ENCODE data around the gene ARFIP2.

The ARFIP2 gene

DNA sequence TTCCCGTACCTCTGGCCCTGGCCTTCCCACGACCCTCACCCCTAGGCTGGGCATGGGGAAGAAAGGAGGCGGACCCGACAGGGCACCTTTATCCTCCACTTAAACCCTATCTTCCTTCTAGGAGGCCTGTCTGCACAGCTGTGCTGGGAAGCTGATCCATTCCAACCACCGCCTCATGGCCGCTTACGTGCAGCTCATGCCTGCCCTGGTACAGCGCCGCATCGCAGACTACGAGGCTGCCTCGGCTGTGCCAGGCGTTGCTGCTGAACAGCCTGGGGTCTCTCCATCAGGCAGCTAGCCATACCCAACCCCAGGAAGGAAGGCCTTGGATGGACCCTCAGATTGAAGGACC lies 769 bp upstream of the ARFIP2 start:
- DNase-seq, result no peak

- DNase-seq, result no peak
These were observed 724 bp downstream of the ARFIP2 start for GRCh38 chr11:6480299-6480914.

DNA sequence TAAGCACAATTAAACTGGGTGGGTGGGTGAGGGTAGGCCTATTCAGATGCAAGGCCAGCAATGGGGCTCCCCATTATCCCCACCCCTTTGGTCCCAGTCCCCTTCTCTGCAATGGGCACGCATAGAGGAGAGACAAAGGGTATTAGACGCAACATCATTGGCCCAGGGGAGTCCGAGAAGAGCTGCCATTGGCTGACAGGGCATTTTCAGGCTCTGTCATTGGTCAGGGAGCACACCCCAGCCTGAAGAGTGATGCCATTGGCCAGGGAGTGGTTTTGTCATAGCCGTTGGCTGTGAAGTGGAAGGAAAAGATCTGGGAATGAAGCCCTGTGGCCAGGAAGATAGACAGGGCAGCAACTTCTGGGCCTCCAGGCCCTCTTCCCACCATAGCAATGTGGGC lies 4.6 kb downstream of the ARFIP2 start:
- no peak for DNase-seq

DNA sequence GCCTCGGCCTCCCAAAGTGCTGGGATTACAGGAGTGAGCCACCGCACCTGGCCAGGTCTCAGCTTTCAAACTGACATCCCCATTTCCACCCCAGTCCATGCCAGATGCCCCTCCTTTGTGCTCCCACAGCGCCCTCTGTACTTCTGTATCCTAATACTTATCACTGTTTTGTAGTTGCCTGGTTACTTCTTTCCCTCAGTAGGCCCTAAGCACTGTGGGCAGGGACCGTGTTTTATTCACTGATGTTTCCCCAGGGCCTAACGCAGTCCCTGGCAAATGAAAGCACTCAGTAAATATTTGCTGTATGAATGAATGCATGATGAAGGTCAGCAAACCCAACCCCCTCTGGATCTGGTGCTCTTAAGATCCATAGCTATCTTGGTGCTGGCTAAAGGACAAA lies 5.2 kb downstream of the ARFIP2 start:
- DNase-seq, result peak; percentile 10

DNA sequence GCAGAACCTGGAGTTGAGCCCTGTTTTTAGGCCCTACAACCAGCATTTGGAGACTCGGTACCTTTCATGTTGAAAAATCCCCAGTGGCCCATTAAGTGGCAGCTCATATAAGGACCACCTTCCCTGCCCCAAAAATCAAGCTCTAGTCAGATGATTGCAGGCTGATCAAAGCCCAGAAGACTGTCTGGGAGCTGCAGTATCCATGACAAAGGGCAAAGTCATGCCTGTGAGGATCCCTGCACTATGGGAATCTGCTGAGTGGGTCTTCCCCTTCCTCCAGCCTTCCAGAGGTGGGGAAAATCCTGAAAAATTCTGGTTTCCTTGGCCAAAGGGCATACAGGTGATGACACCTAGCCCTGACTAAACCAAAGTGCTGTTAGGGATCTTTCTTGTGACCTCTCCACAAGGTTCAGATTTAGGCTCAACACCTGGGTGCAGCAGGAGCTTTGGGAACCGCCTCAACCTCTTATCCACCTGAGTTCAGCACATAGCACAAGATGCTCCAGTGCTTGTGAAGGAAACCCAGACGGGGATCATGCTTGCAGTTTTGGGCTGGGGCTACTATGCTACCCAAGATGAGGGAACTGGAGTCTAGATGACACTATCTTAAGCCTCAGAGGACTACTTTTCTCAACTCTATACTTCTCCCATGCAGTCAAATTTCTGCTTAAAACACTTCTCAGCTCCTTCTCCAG lies 6.2 kb downstream of the ARFIP2 start:
- no peak for DNase-seq

GRCh38 chr11:6474413-6474792 lies 6.7 kb downstream of the ARFIP2 start:
- no peak for DNase-seq

- peak; percentile 23 for DNase-seq
These were observed 7.4 kb downstream of the ARFIP2 start, which contains the start of gene TRIM3 for GRCh38 chr11:6473451-6474412. Gene TRIM3, minus strand, starts transcription at chr11:6473941. Its CDS starts 8,246 bp downstream, at chr11:6465695.

DNA sequence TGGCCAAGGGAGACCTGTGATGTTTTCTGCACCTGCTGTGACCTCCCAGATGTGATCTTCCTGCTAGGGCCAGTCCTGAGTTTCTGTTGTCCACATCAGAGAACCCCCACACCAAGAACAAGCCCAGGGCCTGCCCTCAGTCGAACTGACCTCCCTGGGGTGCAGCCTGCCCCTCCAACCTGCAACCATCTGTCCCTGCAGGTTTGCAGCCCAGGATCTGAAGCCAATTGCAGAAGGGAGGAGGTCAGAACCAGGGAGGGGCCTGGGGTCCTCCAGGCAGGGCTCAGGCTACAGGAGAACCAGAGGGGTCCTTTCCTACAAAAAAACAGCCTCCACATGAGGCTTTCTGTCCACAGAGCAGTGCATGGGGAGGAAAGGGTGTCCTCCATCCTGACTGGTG lies 8.2 kb downstream of the ARFIP2 start:
- DNase-seq, result no peak

DNA sequence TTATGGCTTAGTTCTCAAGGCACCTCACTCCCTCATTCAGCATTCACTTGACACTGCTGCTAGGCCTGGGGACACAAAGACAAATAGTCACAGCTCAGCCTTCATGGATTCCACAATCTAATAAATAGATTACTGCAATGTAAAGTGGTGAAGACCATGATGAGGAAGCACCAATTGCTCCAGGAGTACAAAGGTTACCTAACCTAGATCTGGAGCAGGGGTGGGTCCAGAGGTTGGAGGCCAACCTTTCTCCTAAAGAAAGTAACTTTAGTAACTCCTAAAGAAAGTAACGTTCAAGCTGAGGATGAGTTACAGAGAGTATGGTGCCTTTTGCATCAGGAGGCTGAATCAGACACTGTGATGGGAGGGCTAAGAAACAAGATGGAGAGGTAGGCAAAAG lies 11.5 kb downstream of the ARFIP2 start:
- no peak for DNase-seq

GRCh38 chr11:6468712-6469495 lies 12.2 kb downstream of the ARFIP2 start:
- DNase-seq, result peak; percentile 5

- no peak for DNase-seq
These were observed 22.1 kb downstream of the ARFIP2 start for GRCh38 chr11:6459099-6459450.

DNA sequence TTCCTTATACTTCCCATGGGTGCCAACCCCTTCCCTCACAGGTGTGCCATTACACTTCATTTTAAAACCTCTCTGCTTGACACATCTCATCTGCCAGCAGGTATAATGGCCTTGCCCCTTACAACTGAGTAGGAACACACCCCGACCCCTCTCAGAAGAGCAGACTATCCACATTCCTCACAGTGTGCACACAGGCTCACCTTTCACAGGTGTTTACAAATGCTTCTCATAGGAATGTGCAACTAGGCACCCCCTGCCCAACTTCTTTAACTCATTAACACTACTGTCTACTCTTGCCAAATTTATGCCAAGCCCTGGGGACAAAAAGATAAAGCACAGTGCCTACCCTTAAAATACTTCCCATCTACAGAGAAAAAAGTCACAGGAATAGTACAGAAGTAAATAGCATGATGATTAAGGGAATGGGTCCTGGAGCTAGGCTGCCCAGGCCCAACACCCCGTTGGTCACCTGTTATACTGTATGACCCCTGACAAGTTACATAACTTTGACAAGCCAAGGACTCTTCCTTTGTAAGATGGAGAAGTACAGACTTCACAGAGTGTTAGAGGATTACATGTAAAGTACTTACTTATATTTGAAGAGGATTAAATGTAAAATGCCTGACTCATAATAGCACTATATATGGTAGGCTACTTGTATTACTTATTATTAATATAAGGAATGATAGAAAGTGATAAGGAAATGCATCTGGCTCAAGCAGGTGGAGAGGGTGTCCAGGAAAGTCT lies 22.6 kb downstream of the ARFIP2 start:
- no peak for DNase-seq

DNA sequence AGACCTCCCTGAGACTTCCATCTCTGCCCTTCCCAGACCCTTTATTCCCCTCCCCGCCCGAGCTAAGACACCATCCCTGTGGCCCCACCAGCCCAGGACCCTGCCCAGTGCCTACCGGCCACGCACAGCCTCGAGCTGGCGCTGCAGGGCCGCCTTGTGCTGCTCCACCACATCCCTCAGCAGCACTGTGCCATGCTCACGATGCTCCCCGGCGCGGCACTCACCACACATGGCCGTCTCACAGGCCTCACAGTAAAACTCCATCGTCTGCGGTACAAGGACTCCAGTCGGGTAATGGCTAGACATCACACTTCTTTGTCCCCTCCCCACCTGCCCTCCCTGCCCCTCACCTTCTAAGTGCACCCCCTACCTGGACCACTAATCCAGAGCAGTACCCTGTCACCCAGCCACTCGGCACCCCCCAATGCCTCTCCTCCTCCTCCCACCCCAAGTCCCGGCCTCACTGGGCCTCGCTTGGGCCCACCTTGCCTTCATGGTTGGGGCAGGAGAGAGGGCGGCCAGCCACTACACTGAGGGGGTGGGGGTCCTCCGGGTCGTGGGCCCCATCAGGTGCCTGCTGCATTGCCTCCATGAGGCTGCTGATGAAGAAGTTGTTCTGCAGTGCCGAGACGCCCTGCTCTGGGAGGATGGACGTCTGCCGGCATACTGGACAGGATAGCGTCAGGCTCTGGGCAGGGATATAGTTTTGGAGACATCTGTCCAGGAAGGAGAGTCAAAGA lies 23.4 kb downstream of the ARFIP2 start:
- DNase-seq, result no peak

GRCh38 chr11:6456361-6457073 lies 24.6 kb downstream of the ARFIP2 start:
- no peak for DNase-seq

GRCh38 chr11:6455070-6455469 lies 26.1 kb downstream of the ARFIP2 start:
- DNase-seq, result no peak

GRCh38 chr11:6453152-6453551 lies 28.0 kb downstream of the ARFIP2 start:
- DNase-seq, result no peak

DNA sequence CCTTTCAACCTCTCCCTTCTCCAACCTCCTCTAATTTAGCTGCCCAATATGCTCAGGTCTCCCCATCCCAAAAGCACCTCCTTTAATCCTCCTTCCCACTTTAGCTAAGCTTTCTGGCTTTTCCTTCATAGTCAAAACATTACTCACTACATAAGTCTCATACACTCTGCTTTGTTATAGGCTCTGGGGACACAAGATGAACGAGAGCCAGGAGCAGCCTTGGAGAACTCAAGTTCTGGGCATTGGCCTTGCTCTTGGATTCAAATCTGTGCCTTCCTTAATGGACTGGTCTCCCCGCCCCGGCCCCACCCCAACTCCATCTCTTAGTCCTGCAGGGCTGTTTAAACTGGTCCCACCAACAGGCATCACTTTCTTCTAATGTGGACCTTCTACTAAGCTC lies 28.9 kb downstream of the ARFIP2 start:
- no peak for DNase-seq

- DNase-seq, result no peak
These were observed 32.6 kb downstream of the ARFIP2 start for GRCh38 chr11:6448574-6448973.

- DNase-seq, result no peak
These were observed 37.7 kb downstream of the ARFIP2 start for GRCh38 chr11:6443269-6444003.

GRCh38 chr11:6442441-6442840 lies 38.7 kb downstream of the ARFIP2 start:
- DNase-seq, result no peak

Measured in NCI-H2081 treated with DMSO at 0.1 percent for 48 hours (cell line).